OCI-LY7 (cell line): Measurements from ENCODE around the gene ANKRD42. TPM values are rescaled to one million over a fixed set of nuclear protein-coding genes. Genes with fewer than 3 reads are reported as not detected.
"Not testable (repeated sequence)": the region's sequence is repeated elsewhere in the genome, so short reads cannot be mapped to it uniquely, and the experiment has no call there.

Experiments used
- BruUV-seq: library from RNA; stranded (reverse); fragments of 400-500 nt; replicated peaks from 2 replicates; lab custom pipeline; 2021; lab: Mats Ljungman, UMichigan
- CTCF ChIA-PET: fragments of 300-600 bp; sonication (Branson Sonifier 250); formaldehyde crosslinking; loops from one replicate; lab custom pipeline; 2022; ENCODE audit warnings: antibody characterized with exemption; ENCODE audit not compliant: unreplicated experiment; lab: Charles Lee
- POLR2A ChIA-PET: fragments of 300-600 bp; sonication (Branson Sonifier 250); formaldehyde crosslinking; loops from one replicate; lab custom pipeline; 2022; ENCODE audit warnings: antibody characterized with exemption; lab: Charles Lee
- DNase-seq: peaks from one replicate; pipeline ENCODE4 v3.0.0-alpha.2; 2015; ENCODE audit warnings: low spot score
- H2AFZ ChIP-seq: fragments of 200-600 bp; sonication (generic), shearing (Covaris generic); 2 replicates; pipeline ENCODE4 v1.6.1; 2014; ENCODE audit warnings: mild to moderate bottlenecking, antibody characterized with exemption, low read length, moderate library complexity
- H3K27ac ChIP-seq: fragments of 200-600 bp; sonication (generic); 2 replicates; pipeline ENCODE4 v1.5.1; 2014; ENCODE audit warnings: mixed run types, low read depth, mild to moderate bottlenecking, moderate library complexity, low read length, inconsistent platforms; ENCODE audit not compliant: poor library complexity, severe bottlenecking
- H3K36me3 ChIP-seq: fragments of 200-600 bp; sonication (generic); 2 replicates; pipeline ENCODE4 v1.6.1; 2014; ENCODE audit warnings: mild to moderate bottlenecking, antibody characterized with exemption, low read length, moderate library complexity, mixed read lengths; ENCODE audit not compliant: insufficient read depth
- H3K4me1 ChIP-seq: fragments of 200-600 bp; sonication (generic); 2 replicates; pipeline ENCODE4 v1.5.1; 2014; ENCODE audit warnings: mild to moderate bottlenecking, low read length; ENCODE audit not compliant: insufficient read depth, poor library complexity, severe bottlenecking
- H3K4me2 ChIP-seq: fragments of 200-600 bp; sonication (generic); 2 replicates; pipeline ENCODE4 v1.6.1; 2014; ENCODE audit warnings: mild to moderate bottlenecking, low read length
- H3K4me3 ChIP-seq: fragments of 200-600 bp; sonication (generic); 2 replicates; pipeline ENCODE4 v1.5.1; 2014; ENCODE audit warnings: mild to moderate bottlenecking, low read depth, low read length; ENCODE audit not compliant: poor library complexity, severe bottlenecking
- H3K79me2 ChIP-seq: fragments of 200-600 bp; sonication (generic); 2 replicates; pipeline ENCODE4 v1.6.1; 2016; ENCODE audit warnings: low read depth, mild to moderate bottlenecking, low read length, moderate library complexity, mixed read lengths; ENCODE audit not compliant: insufficient read depth
- H3K9me2 ChIP-seq: fragments of 200-600 bp; sonication (generic); 2 replicates; pipeline ENCODE4 v1.6.1; 2016; ENCODE audit warnings: mild to moderate bottlenecking, low read length, mixed read lengths; ENCODE audit not compliant: insufficient read depth
- H3K9me3 ChIP-seq: fragments of 200-600 bp; sonication (generic); 2 replicates; pipeline ENCODE4 v1.6.1; 2014; ENCODE audit warnings: mild to moderate bottlenecking, mixed run types, low read length, mixed read lengths
- H4K20me1 ChIP-seq: fragments of 200-600 bp; sonication (generic); 2 replicates; pipeline ENCODE4 v1.6.1; 2014; ENCODE audit warnings: mild to moderate bottlenecking, antibody characterized with exemption, low read length, moderate library complexity, mixed read lengths; ENCODE audit not compliant: insufficient read depth
- CTCF ChIP-seq: fragments of 200-600 bp; sonication (generic); conservative IDR thresholded peaks from 2 replicates; pipeline ENCODE4 v1.5.1; 2014; ENCODE audit warnings: mild to moderate bottlenecking, antibody characterized with exemption, low read length, moderate library complexity, mixed read lengths
- EZH2phosphoT487 ChIP-seq: fragments of 200-600 bp; sonication (generic); IDR thresholded peaks from 2 replicates; pipeline ENCODE4 v1.6.1; 2018; ENCODE audit warnings: low read depth, borderline replicate concordance, mild to moderate bottlenecking, mixed run types, antibody characterized with exemption, low read length, moderate library complexity, mixed read lengths
- intact Hi-C: fragments of 100-400 bp; cut with micrococcal nuclease; formaldehyde crosslinking; loops from one replicate; pipeline ENCODE4 v1.10.0; 2022; ENCODE audit not compliant: unreplicated experiment
- total RNA-seq, 2 experiments: library from RNA; depleted of rRNA in 1 of 2; stranded (reverse); fragments of >200 nt in 1 of 2; shearing (Covaris generic) in 1 of 2; gene quantifications; 2 replicates each; pipeline ENCODE4 v1.2.3, GENCODE V29; 2014 to 2022

Gene ANKRD42
- total RNA-seq, 2 experiments from 2014 or later, result 2.2 to 3.3 TPM

DNA sequence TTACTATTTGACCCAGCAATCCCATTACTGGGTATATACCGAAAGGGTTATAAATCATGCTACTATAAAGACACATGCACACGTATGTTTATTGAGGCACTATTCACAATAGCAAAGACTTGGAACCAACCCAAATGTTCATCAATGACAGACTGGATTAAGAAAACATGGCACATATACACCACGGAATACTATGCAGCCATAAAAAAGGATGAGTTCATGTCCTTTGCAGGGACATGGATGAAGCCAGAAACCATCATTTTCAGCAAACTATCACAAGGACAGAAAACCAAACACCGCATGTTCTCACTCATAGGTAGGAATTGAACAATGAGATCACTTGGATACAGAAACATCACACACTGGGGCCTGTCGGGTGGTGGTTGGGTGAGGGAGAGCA, 78.2 kb downstream of the ANKRD42 start:
- DNase-seq, H3K79me2 ChIP-seq, CTCF ChIA-PET, H3K4me3 ChIP-seq, intact Hi-C loops, BruUV-seq, H2AFZ ChIP-seq, POLR2A ChIA-PET, H3K9me3 ChIP-seq, H3K9me2 ChIP-seq, H3K4me2 ChIP-seq, H3K4me1 ChIP-seq, H4K20me1 ChIP-seq, H3K27ac ChIP-seq: not testable (repeated sequence)
- peaks cover 49% of the 10 kb centered on the region for H3K36me3 ChIP-seq

- Histone ChIP-seq H3K9me3 (0 out of 2 replicates have a peak, but pooled peaks cover 6% of the 10 kb centered on the region), H3K4me2 (no peak overlapping the region), H3K4me1 (no peaks in the 10 kb centered on the region), H2AFZ (no peak overlapping the region), H3K27ac (no peak overlapping the region), H3K9me2 (no peaks in the 10 kb centered on the region), H3K79me2 (no peaks in the 10 kb centered on the region), H4K20me1 (no peaks in the 10 kb centered on the region), H3K36me3 (peaks cover 54% of the 10 kb centered on the region), H3K4me3 (no peak overlapping the region)
- POLR2A ChIA-PET, result interaction anchor here (0.7 to 1.0 kb wide), 2 partner anchors 19 to 583 kb away, joined by 3 read pairs; no protein-coding TSS in a partner anchor
- DNase-seq, result no peak
- TF ChIP-seq CTCF (no peak), EZH2phosphoT487 (no peak)
- intact Hi-C loops, result no loop called here
- BruUV-seq, result no TSS peak
- CTCF ChIA-PET, result no interaction called here
Observed at GRCh38 chr11:83272627-83273026, 79.1 kb downstream of the ANKRD42 start.

DNA sequence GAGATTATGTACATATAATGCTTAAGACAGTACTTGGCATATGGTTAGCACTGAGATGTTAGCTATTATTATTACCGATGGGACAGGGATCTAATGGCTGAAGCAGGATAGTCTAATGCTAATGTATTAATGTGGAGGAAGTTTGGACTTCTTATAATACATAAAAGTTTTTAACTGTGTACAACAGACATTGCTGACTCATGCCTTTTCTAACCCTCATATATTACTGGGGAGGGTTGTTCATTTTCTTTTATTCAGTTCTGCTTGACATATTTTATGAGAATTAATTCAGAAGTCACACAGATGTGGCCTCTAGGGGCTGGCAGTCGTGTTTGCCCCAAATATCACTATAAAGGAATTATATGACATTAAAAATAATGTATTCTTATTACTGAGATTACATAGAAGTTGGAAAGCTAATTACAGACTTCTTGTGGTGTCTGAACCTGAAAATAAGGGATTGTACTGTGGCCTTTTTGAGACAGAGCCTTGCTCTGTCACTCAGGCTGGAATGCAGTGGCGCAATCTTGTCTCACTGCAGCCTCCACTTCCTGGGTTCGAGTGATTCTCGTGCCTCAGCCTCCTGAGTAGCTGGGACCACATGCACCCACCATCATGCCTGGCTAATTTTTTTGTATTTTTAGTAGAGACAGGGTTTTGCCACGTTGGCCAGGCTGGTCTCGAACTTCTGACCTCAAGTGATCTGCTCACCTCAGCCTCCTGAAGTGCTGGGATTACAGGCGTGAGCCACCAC, 82.6 kb downstream of the ANKRD42 start:
- H3K9me3 ChIP-seq, result 0 out of 2 replicates have a peak, but pooled peaks cover 6% of the 10 kb centered on the region
- POLR2A ChIA-PET, result interaction anchor here (0.6 to 1.2 kb wide), 8 partner anchors 8 to 1366 kb away, joined by 3 to 8 read pairs (median 3); partner anchors contain the start of gene CCDC90B
- H3K9me2 ChIP-seq, result no peaks in the 10 kb centered on the region
- no TSS peak for BruUV-seq
- H3K36me3 ChIP-seq, result peaks cover 83% of the 10 kb centered on the region
- no peak for DNase-seq
- H3K79me2 ChIP-seq, result 0 out of 2 replicates have a peak, but pooled peaks cover under 1% of the 10 kb centered on the region
- no peak overlapping the region for H3K4me3 ChIP-seq
- intact Hi-C loops, result no loop called here
- no peak overlapping the region for H3K27ac ChIP-seq
- CTCF ChIA-PET, result interaction anchor here (0.5 to 0.9 kb wide), 2 partner anchors 10 to 545 kb away, joined by 3 to 4 read pairs; partner anchors contain the start of gene CCDC90B
- H2AFZ ChIP-seq, result no peak overlapping the region
- H4K20me1 ChIP-seq, result no peaks in the 10 kb centered on the region
- H3K4me1 ChIP-seq, result no peaks in the 10 kb centered on the region
- no peak overlapping the region for H3K4me2 ChIP-seq
- no peak for TF ChIP-seq EZH2phosphoT487
- TF ChIP-seq CTCF, result no peak
